GM12891 (cell line): ENCODE data around the gene ASRGL1.

ENCODE experiments used
- DNase-seq: peaks from one replicate; pipeline ENCODE4 v3.0.0; 2011; ENCODE audit warnings: low spot score; ENCODE audit not compliant: insufficient read length
- FAIRE-seq: peaks from 2 replicates; lab custom pipeline; 2011; peaks lifted over from hg19 to GRCh38; lab: Jason Lieb, UNC
- PAX5 ChIP-seq: IDR thresholded peaks from 2 replicates; pipeline ENCODE4 v1.6.1; 2011; ENCODE audit warnings: low read length, moderate library complexity, mild to moderate bottlenecking; ENCODE audit not compliant: insufficient read depth, severe bottlenecking
- POLR2A ChIP-seq: IDR thresholded peaks from 2 replicates; pipeline ENCODE4 v1.6.1; 2011; ENCODE audit warnings: low read depth, low read length, control low read depth
- POLR2AphosphoS5 ChIP-seq: IDR thresholded peaks from 2 replicates; pipeline ENCODE4 v1.6.1; 2011; ENCODE audit warnings: low read depth, low read length, control low read depth
- POU2F2 ChIP-seq: IDR thresholded peaks from 2 replicates; pipeline ENCODE4 v1.6.1; 2011; ENCODE audit warnings: low read depth, mild to moderate bottlenecking, control low read depth, low read length, moderate library complexity
- SPI1 ChIP-seq: IDR thresholded peaks from 2 replicates; pipeline ENCODE4 v1.6.1; 2011; ENCODE audit warnings: low read depth, low read length, control low read depth
- TAF1 ChIP-seq: IDR thresholded peaks from 2 replicates; pipeline ENCODE4 v1.6.1; 2011; ENCODE audit warnings: low read depth, low read length, control low read depth

ASRGL1 gene

DNA sequence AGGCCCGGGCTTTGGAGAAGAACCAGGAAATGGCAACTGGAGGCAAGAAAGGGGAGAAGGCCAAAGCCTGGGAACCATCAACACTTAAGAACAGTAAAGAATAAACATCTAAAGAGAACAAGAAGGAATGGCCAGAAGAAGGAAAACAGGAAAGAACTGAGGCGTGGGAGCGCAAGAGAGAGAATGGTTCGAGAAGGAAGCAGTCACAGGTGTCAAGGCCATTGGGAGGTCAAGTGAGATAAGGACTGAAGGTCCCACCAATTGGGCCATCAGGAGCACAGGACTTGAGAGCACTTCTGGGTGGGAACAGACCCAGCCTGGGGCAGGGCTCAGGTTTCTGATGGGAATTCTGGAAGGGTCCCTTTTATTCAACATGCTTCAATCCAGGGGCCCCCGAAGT lies 80.9 kb downstream of the ASRGL1 start:
- TF ChIP-seq POLR2A = no peak
- TF ChIP-seq TAF1 = no peak
- TF ChIP-seq POU2F2 = no peak
- no peak for TF ChIP-seq POLR2AphosphoS5
- no peak for TF ChIP-seq PAX5
- no peak for TF ChIP-seq SPI1
- no peak for FAIRE-seq
- no peak for DNase-seq

DNA sequence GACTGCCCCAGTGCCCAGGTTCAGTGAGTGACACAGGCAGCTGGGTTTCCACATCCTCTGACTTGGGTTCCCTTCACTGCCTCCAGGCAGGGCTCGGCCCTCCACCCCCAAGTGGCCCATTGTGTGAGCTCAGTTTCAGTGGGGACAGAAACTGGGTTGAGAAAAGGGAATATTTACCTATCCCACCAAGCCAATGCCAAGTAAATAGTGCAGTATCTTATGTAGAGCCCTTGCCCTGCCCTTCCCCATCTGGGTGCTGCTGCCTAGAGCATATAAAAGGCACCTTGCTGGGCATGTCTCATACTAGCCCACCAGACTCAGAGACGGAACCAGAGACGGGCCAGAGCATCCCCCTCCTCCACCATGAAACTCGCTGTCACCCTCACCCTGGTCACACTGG lies 81.5 kb downstream of the ASRGL1 start, which contains the start of gene SCGB1A1:
SCGB1A1 (plus strand) TSS at position 301 of the 400 bp plus-strand sequence; CDS start at position 364, 63 bp downstream.
- DNase-seq (no peak), FAIRE-seq (no peak)
- no peak for TF ChIP-seq POU2F2
- no peak for TF ChIP-seq POLR2A
- no peak for TF ChIP-seq SPI1
- TF ChIP-seq POLR2AphosphoS5 = no peak
- TF ChIP-seq TAF1 = no peak
- no peak for TF ChIP-seq PAX5

DNA sequence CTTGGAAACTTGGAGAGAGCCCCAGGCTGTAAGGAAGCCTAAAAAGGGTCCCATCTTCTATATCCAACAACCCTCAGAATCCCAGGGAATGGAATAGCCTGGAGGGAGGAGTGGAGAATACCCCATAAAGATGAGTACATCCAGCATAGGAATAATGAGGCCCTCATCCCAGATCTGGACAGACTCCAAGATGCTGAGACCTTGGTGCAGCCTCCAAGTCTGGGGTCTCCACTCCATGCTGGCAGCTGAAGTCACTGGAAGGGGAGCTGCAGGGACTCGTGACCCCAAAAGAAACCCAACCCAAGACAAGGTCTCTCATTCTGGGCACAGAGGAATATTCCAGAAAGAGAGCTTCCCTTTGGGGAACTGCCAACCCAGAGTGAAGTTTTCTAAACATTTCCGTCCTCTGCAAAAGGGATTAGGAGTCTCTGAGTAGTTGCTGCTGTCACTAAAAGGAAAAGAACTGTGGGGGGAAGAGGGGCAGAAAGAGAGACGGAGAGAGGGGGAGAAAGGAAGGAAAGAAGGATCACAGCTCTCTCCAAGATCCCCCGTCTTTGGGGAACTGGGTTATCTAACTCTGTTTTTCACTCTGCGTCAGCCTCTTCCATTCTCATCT lies 82.2 kb downstream of the ASRGL1 start:
- no peak for DNase-seq
- no peak for FAIRE-seq
- TF ChIP-seq SPI1 (no peak), POLR2AphosphoS5 (no peak), POU2F2 (no peak), TAF1 (no peak), POLR2A (no peak), PAX5 (no peak)

DNA sequence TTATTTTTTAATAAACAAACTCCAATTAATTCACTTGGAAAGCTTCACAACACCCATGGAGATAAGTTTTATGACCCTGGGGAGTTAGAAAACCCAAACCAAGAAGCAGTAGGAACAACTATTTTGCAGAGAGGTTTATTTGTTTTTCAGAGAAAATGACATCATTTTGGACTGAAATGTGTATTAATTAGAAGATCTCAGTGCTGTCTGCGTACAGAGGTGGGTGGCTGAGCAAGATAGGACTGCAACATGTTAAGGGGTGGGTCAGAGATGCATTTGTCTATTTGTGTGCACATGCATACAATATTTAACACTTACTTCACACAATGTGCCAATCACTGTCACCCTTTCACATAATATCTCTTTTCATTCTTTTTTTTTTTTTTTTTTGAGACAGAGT lies 82.7 kb downstream of the ASRGL1 start:
- no peak for FAIRE-seq
- DNase-seq = no peak
- TF ChIP-seq POU2F2 (no peak), POLR2A (no peak), SPI1 (no peak), PAX5 (no peak), TAF1 (no peak), POLR2AphosphoS5 (no peak)

DNA sequence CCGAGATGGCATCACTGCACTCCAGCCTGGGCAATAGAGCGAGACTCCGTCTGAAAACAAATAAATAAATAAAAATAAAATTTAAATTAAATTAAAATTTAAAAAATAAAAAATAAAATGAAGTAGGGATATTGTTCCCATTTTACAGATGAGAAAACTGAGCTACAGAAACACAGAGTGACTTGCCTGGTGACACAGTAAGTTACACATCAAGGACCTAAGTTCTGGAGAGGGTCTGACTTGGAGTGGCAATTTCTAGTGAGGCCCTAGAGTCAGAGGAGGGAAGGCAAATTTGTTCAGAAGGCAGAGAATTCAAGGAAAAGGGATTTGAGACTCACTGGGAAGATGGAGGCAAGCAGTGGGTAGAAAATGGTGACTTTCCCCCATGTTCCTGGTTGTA lies 83.6 kb downstream of the ASRGL1 start:
- no peak for DNase-seq
- FAIRE-seq = no peak
- TF ChIP-seq TAF1 (no peak), POLR2A (no peak), SPI1 (no peak), POLR2AphosphoS5 (no peak), PAX5 (no peak)

DNA sequence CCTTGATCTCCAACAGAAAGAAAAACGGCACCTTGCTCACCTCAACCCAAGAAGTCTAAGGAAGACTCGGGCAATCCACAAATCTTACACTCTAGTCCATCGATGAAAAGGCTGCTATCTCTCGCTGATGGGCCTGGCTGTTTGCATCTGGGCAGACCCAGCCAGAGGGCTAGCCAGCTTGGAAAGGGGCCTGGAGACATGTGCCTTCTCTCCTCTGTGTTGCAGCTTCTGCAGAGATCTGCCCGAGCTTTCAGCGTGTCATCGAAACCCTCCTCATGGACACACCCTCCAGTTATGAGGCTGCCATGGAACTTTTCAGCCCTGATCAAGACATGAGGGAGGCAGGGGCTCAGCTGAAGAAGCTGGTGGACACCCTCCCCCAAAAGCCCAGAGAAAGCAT lies 84.7 kb downstream of the ASRGL1 start:
- TF ChIP-seq POLR2AphosphoS5 (no peak), POLR2A (no peak), PAX5 (no peak)
- FAIRE-seq (no peak), DNase-seq (no peak)

DNA sequence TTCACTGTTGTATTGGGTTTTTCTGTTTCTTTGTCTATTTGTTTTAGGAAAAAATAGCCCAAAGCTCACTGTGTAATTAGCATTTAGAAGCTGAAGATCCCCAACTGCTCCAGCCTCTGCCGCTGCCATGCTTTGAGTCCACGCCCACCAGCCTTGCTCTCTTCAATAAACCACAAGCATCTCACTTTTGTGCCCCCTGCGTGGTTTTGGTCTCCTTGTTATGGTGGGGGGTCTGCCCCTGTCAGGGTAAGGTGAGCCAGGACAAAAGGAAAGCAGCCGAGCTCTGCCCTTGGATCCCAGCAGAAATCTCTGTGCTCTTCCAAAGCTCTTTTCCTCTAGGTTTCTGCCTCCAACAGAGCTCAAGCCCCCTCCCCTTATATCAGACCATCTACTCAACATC lies 85.8 kb downstream of the ASRGL1 start:
- no peak for DNase-seq

DNA sequence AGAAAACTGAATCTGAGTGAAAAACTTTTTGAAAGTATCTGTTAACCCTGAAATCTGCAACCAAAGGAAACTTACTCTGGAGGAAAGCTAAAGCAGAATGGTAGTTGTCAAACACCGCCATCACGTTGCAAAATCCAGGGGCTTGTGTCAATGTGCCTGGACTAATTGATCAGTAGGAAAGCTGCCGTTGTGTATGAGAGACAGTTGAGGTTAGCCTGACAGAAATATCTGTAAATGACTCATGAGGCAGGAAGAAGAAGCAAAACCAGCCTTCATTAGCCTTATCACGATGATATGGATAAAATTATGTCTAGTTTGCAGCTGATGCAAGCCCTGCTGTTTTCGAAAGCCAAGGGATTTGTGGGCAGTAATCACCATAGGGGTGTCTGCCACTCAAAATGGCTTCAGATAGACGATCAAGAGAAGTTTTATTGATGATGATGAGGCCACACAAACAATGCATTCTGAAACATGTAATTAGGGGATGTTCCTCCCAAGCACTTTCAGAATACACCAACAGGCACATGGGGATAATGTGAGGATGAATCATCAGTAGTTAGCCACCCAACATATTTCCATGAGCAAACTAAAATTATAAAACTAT lies 90.5 kb downstream of the ASRGL1 start:
- TF ChIP-seq TAF1 (no peak), POLR2A (no peak), POLR2AphosphoS5 (no peak), POU2F2 (no peak), SPI1 (no peak), PAX5 (no peak)
- no peak for DNase-seq
- no peak for FAIRE-seq

More for the DNA sequence above, 85.8 kb downstream of the ASRGL1 start:
- TF ChIP-seq PAX5 (no peak), POLR2AphosphoS5 (no peak), TAF1 (no peak), POU2F2 (no peak), SPI1 (no peak), POLR2A (no peak)
- FAIRE-seq = no peak

DNA sequence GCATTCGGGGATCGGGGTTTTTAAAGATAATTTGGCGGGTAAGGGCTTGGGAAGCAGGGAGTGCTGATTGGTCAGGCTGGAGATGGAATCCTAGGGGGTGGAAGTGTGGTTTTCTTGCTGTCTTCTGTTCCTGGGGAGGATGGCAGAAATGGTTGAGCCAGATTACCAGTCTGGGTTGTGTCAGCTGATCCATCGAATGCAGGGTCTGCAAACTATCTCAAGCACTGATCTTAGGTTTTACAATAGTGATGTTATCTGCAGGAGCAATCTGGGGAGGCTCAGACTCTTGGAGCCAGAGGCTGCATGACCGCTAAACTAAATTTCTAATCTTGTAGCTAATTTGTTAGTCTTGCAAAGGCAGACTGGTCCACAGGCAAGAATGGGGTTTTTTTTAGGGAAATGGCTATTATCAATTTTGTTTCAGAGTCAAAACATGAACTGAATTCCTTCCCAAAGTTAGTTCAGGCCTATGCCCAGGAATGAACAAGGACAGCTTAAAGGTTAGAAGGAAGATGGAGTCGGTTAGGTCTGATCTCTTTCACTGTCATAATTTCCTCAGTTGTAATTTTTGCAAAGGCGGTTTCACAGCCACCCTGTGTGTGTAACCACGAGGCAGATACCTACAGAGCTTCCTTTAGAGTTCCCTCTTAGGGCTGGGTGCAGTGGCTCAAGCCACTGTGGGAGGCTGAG lies 91.8 kb downstream of the ASRGL1 start:
- FAIRE-seq (no peak), DNase-seq (no peak)
- no peak for TF ChIP-seq POLR2A
- TF ChIP-seq POU2F2 = no peak
- TF ChIP-seq PAX5 = no peak
- no peak for TF ChIP-seq TAF1
- no peak for TF ChIP-seq POLR2AphosphoS5
- no peak for TF ChIP-seq SPI1

DNA sequence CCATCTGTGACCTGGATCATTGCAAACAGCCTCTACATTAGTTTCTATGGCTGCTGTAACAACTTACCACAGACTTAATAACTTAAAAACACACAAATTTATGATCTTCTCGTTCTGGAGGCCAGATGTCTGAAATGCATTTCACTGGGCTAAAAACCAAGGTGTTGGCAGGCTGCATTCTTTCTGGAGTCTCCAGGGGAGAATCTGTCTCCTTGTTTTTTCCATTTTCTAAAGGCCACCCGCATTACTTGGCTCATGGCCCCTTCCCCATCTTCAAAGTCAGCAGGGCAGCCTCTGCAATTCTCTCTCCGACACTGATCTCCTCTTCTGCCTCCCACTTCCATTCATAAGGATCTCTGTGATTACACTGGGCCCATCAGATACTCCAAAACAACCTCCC lies 93.2 kb downstream of the ASRGL1 start:
- no peak for FAIRE-seq
- TF ChIP-seq POLR2A = no peak
- TF ChIP-seq TAF1 = no peak
- no peak for TF ChIP-seq POU2F2
- TF ChIP-seq PAX5 = no peak
- TF ChIP-seq SPI1 = no peak
- no peak for TF ChIP-seq POLR2AphosphoS5
- no peak for DNase-seq
